KMS-11 (cell line): Measurements from ENCODE around the gene STAMBPL1.

Experiments used
- H2AFZ ChIP-seq: fragments of 200-600 bp; sonication (generic); 2 replicates; pipeline ENCODE4 v1.6.1; 2016; ENCODE audit warnings: antibody characterized with exemption, mixed run types, low read depth
- H3K27ac ChIP-seq: fragments of 200-600 bp; sonication (generic); 2 replicates; pipeline ENCODE4 v1.6.1; 2016; ENCODE audit warnings: mild to moderate bottlenecking, mixed run types
- H3K27me3 ChIP-seq: fragments of 200-600 bp; sonication (generic); 2 replicates; pipeline ENCODE4 v1.6.1; 2017; ENCODE audit warnings: mild to moderate bottlenecking, low read depth, mixed run types, moderate library complexity; ENCODE audit not compliant: insufficient read depth
- H3K36me3 ChIP-seq: fragments of 200-600 bp; sonication (generic); 2 replicates; pipeline ENCODE4 v1.6.1; 2017; ENCODE audit warnings: mild to moderate bottlenecking, mixed run types; ENCODE audit not compliant: insufficient read depth
- H3K4me1 ChIP-seq: fragments of 200-600 bp; sonication (generic); 2 replicates; pipeline ENCODE4 v1.6.1; 2016; ENCODE audit warnings: mild to moderate bottlenecking, low read depth, mixed run types; ENCODE audit not compliant: poor library complexity, severe bottlenecking
- H3K4me2 ChIP-seq: fragments of 200-600 bp; sonication (generic); 2 replicates; pipeline ENCODE4 v1.7.0; 2016; ENCODE audit warnings: mild to moderate bottlenecking, mixed run types
- H3K4me3 ChIP-seq: fragments of 200-600 bp; sonication (generic); IDR thresholded peaks from 2 replicates; pipeline ENCODE4 v1.6.1; 2017; ENCODE audit warnings: low read depth, low read length, mixed read lengths; ENCODE audit not compliant: insufficient read depth
- H3K79me2 ChIP-seq: fragments of 200-600 bp; sonication (generic); 2 replicates; pipeline ENCODE4 v1.6.1; 2016; ENCODE audit warnings: low read depth, mixed run types; ENCODE audit not compliant: insufficient read depth
- H3K9ac ChIP-seq: fragments of 200-600 bp; sonication (generic); 2 replicates; pipeline ENCODE4 v1.6.1; 2016; ENCODE audit warnings: mild to moderate bottlenecking, mixed run types
- H4K20me1 ChIP-seq: fragments of 200-600 bp; sonication (generic); 2 replicates; pipeline ENCODE4 v1.6.1; 2016; ENCODE audit warnings: mild to moderate bottlenecking, mixed run types; ENCODE audit not compliant: insufficient read depth
- TF ChIP-seq, protein P1 (sequence below): fragments of 200-600 bp; sonication (generic); conservative IDR thresholded peaks from 2 replicates; pipeline ENCODE4 v1.6.1; 2017; ENCODE audit warnings: low read depth, mild to moderate bottlenecking, antibody characterized with exemption, low read length, moderate library complexity, mixed read lengths

Gene STAMBPL1

DNA sequence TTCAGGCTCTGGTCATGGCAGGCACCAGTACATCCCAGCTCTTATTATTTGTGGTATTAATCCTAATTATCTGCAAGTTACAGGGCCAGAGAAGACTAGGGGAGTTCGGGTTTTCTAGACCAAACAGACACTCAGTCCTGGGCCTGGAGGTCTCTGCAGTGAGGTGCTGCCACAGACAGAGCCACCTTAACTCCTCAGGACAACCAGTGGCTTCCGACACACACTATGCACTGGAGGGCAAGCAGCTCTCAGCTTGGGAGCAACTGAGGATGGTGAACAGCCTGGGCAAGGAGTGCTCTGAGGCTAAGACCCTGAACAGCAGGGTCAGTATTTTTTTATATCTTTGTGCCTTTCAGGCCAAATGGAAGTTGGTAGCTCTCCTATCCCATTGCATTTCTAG lies 53.5 kb downstream of the STAMBPL1 start:
- Histone ChIP-seq H3K27me3 (no peaks in the 10 kb centered on the region), H2AFZ (no peak overlapping the region), H3K79me2 (no peaks in the 10 kb centered on the region), H3K36me3 (no peaks in the 10 kb centered on the region), H3K4me2 (no peak overlapping the region), H3K9ac (no peak overlapping the region), H3K27ac (no peak overlapping the region), H3K4me3 (no peak overlapping the region), H4K20me1 (no peaks in the 10 kb centered on the region), H3K4me1 (peaks cover 25% of the 10 kb centered on the region)
- TF ChIP-seq, protein P1, sequence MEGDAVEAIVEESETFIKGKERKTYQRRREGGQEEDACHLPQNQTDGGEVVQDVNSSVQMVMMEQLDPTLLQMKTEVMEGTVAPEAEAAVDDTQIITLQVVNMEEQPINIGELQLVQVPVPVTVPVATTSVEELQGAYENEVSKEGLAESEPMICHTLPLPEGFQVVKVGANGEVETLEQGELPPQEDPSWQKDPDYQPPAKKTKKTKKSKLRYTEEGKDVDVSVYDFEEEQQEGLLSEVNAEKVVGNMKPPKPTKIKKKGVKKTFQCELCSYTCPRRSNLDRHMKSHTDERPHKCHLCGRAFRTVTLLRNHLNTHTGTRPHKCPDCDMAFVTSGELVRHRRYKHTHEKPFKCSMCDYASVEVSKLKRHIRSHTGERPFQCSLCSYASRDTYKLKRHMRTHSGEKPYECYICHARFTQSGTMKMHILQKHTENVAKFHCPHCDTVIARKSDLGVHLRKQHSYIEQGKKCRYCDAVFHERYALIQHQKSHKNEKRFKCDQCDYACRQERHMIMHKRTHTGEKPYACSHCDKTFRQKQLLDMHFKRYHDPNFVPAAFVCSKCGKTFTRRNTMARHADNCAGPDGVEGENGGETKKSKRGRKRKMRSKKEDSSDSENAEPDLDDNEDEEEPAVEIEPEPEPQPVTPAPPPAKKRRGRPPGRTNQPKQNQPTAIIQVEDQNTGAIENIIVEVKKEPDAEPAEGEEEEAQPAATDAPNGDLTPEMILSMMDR, result no peak

DNA sequence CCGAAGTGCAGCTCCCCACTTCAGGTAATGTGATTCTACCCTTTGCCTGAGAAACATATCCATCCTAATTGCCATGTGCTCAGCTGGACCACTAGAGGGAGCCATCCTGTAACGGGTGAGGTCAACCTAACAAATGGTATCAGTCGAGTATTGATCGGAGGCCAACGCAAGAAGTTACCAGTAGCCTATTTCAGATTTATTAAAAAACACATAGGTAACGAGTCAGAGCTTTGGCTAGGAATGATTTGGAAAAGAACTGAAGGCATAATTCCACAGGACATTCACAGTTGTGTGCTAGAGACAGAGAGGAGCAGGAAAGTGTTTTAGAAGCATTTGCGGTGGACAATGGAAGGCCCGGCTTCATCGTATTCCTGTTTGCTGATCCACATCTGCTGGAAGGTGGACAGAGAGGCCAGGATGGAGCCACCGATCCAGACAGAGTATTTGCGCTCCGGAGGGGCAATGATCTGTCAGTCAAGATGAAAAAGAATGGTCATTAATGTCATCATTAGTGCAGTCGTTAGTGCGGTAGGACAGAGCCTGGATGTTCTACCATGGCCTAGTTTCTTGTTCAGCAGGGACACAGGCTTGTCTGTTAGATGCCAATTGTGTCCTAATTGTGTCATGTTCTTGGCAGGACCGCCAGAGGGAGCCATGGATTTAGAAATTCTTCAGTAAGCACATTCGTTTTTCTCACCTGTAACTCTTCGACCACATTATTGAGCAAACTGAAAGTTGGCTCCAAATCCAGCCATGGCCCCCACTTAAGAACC lies 55.0 kb downstream of the STAMBPL1 start:
- H4K20me1 ChIP-seq, result no peaks in the 10 kb centered on the region
- H3K4me3 ChIP-seq, result no peak overlapping the region
- H3K36me3 ChIP-seq, result no peaks in the 10 kb centered on the region
- H3K27me3 ChIP-seq, result no peaks in the 10 kb centered on the region
- no peak overlapping the region for H3K27ac ChIP-seq
- H3K9ac ChIP-seq, result no peak overlapping the region
- peak overlapping the region; percentile 78 for H3K4me2 ChIP-seq
- TF ChIP-seq, protein P1, result peak; percentile 92
- peak overlapping the region; percentile 16; the same call in 1 of the 2 replicates for H2AFZ ChIP-seq
- no peaks in the 10 kb centered on the region for H3K79me2 ChIP-seq
- H3K4me1 ChIP-seq, result peaks cover 25% of the 10 kb centered on the region

DNA sequence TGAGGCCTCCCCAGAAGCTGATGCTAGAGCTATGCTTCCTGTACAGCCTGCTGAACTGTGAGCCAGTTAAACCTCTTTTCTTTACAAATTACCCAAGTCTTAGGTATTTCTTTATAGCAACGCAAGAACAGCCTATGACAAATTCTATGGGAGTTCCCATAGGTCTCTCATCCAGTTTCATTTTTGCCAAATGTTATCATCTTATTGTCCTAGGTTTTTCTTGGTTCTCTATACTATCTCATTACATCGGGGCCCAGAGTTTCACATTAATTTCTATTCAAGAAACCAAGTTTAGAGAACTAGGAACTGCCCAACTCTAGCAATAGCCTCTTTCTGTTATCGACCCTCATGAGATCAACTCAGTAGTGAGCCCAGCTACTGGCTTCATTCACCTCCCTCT lies 56.6 kb downstream of the STAMBPL1 start:
- TF ChIP-seq, protein P1, result no peak
- Histone ChIP-seq H3K4me1 (peaks cover 25% of the 10 kb centered on the region), H3K36me3 (no peaks in the 10 kb centered on the region), H3K4me3 (no peak overlapping the region), H3K27me3 (no peaks in the 10 kb centered on the region), H3K27ac (no peak overlapping the region), H3K79me2 (no peaks in the 10 kb centered on the region), H2AFZ (no peak overlapping the region), H4K20me1 (no peaks in the 10 kb centered on the region), H3K4me2 (no peak overlapping the region), H3K9ac (no peak overlapping the region)

DNA sequence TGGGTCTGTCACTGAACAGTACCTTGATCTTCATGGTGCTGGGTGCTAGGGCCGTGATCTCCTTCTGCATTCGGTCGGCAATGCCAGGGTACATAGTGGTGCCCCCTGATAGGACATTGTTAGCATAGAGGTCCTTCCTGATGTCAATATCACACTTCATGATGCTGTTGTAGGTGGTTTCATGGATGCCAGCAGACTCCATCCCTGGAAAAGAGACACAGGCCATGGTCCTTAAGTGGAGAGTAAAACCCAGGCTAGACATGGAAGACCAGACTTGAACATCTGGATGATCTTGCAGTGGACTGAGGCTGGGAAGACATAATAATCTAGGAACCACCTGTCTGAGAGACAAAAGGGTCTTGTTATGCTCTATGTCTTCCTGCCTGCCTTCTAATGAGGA lies 58.0 kb downstream of the STAMBPL1 start:
- TF ChIP-seq, protein P1, result no peak
- Histone ChIP-seq H3K36me3 (no peaks in the 10 kb centered on the region), H3K9ac (no peak overlapping the region), H4K20me1 (no peaks in the 10 kb centered on the region), H3K4me2 (no peak overlapping the region), H3K4me3 (no peak overlapping the region), H2AFZ (no peak overlapping the region), H3K79me2 (no peaks in the 10 kb centered on the region), H3K27me3 (no peaks in the 10 kb centered on the region; the same call in 1 of the 2 replicates), H3K27ac (no peak overlapping the region), H3K4me1 (peaks cover 16% of the 10 kb centered on the region)
